GM12865 (cell line): Measurements from ENCODE around the gene STMP1.
"Not testable (repeated sequence)": the region's sequence is repeated elsewhere in the genome, so short reads cannot be mapped to it uniquely, and the experiment has no call there.

Experiments used
- DNase-seq: peaks from one replicate; pipeline ENCODE4 v3.0.0; 2010; ENCODE audit warnings: low read depth
- H3K4me3 ChIP-seq: 2 replicates; pipeline ENCODE4 v1.5.1; 2011; ENCODE audit warnings: mild to moderate bottlenecking, low read depth, low read length, control low read depth
- TF ChIP-seq, protein P1 (sequence below): IDR thresholded peaks from 2 replicates; pipeline ENCODE4 v1.5.1; 2011; ENCODE audit warnings: low read length, control low read depth, low read depth, inconsistent platforms; ENCODE audit not compliant: insufficient read depth; ENCODE audit errors: missing control alignments

Gene STMP1

DNA sequence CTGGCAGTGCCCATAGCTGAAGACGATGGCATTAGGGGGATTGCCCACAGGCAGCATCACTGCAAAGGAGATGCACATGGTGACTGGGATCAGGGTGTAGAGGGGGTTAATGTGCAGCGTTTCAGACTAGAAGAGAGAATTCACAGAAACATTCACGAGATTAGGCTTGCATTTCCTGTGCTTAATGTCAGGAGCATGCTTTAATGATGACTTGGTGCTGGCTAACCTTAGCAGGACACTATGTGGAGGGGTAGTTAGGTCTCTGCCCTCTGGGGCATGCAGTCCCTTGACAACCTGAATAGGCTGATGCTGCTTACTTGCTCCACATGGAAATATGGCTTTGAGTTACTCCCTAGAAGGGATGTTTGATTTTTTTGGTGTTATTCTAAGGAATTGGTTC is 21.8 kb downstream of the STMP1 start:
- DNase-seq: no peak
- TF ChIP-seq, protein P1, sequence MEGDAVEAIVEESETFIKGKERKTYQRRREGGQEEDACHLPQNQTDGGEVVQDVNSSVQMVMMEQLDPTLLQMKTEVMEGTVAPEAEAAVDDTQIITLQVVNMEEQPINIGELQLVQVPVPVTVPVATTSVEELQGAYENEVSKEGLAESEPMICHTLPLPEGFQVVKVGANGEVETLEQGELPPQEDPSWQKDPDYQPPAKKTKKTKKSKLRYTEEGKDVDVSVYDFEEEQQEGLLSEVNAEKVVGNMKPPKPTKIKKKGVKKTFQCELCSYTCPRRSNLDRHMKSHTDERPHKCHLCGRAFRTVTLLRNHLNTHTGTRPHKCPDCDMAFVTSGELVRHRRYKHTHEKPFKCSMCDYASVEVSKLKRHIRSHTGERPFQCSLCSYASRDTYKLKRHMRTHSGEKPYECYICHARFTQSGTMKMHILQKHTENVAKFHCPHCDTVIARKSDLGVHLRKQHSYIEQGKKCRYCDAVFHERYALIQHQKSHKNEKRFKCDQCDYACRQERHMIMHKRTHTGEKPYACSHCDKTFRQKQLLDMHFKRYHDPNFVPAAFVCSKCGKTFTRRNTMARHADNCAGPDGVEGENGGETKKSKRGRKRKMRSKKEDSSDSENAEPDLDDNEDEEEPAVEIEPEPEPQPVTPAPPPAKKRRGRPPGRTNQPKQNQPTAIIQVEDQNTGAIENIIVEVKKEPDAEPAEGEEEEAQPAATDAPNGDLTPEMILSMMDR: no peak
- H3K4me3 ChIP-seq: no peak overlapping the region

DNA sequence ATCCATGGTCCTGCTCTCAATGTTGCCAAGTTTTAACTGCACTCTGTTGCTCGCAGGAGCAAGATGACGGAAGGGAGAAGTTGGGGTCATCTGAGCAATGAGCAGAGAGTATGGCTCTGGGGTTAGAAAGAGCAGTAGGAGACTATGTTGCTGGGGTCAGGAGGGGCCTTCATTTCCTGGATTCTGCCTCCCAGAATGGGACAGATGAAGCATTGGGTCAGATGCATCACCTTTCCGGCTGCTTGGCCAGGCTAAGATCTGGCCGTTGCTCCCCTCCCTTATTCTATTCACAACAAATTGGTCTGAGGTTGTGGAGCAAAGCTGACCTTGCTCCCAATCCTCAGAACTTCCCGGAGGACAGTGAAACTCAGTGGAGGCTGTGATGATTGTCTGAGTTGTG is 22.4 kb downstream of the STMP1 start:
- TF ChIP-seq, protein P1: no peak
- no peak for DNase-seq
- H3K4me3 ChIP-seq: no peak overlapping the region

- no peak for DNase-seq
- H3K4me3 ChIP-seq: no peak overlapping the region
- TF ChIP-seq, protein P1: no peak
Measured at GRCh38 chr7:135685306-135686084, 23.2 kb downstream of the STMP1 start.

DNA sequence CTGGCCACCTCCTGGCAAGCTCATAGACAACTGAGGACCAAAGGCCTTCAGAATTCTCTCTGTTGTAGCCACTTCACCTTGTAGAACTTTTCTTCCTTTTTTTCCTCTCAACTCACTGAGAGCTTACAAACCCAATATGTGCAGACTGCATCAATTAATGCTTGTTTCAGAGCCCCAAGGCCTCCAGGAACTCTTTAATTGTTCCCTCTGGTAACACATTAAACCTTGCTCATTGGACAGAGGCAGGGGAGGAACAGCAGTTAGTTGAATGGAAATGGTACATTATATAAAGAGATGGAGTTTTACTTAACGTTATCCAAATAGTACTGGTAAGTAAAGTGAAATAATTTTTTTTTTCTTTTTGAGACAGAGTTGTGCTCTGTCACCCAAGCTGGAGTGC is 25.2 kb downstream of the STMP1 start:
- TF ChIP-seq, protein P1: no peak
- H3K4me3 ChIP-seq: no peak overlapping the region
- no peak for DNase-seq

DNA sequence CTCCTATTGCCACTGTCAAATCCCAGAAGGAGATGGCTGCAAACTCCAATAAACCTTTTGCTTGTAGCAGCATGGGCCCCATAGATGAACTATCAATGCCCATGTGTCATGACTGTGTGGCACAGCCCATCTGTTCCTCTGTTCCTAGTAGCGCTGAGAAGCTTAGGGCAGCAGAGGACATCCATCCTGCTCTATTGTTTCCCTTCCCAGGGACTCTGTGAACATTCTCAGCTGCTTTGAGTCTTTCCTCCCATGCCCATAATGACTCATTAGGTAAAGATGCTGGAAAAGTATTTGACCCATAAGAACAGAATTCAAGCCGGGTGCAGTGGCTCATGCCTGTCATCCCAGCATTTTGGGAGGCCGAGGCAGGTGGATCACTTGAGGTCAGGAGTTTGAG is 28.3 kb downstream of the STMP1 start:
- TF ChIP-seq, protein P1: no peak
- H3K4me3 ChIP-seq: no peak overlapping the region
- no peak for DNase-seq

- no peak overlapping the region for H3K4me3 ChIP-seq
- TF ChIP-seq, protein P1: no peak
- no peak for DNase-seq
Measured at GRCh38 chr7:135692055-135692454, 29.7 kb downstream of the STMP1 start.

GRCh38 chr7:135692606-135693005 is 30.3 kb downstream of the STMP1 start:
- DNase-seq, H3K4me3 ChIP-seq: not testable (repeated sequence)
